HepG2 (cell line): ENCODE data around the gene CTNNA3. TPM values are rescaled to one million over a fixed set of nuclear protein-coding genes. Genes with fewer than 3 reads are reported as not detected.
A peak's percentile ranks its signal among the peaks of the same experiment; 100 is the strongest.

Experiments
- ATAC-seq: fragments of 200-7000 bp; cut with Tn5 transposase; 3 replicates; pipeline ENCODE4 v1.9.1; 2020; ENCODE audit warnings: mild to moderate bottlenecking, moderate library complexity
- BruUV-seq: library from RNA; stranded (reverse); fragments of 400-500 nt; replicated peaks from 2 replicates; lab custom pipeline; 2021; lab: Mats Ljungman, UMichigan
- CTCF ChIA-PET: fragments of 300-600 bp; formaldehyde crosslinking; extraction: SDS; loops from one replicate; lab custom pipeline; 2021; ENCODE audit warnings: low total read pairs, inconsistent platforms, low intra/inter-chr PET ratio; lab: Yijun Ruan, JAX
- POLR2A ChIA-PET: fragments of 350-600 bp; sonication (Branson Sonifier 250); formaldehyde crosslinking; loops from one replicate; lab custom pipeline; 2020; ENCODE audit warnings: antibody characterized with exemption, inconsistent platforms; lab: Yijun Ruan, JAX
- DNase-seq: peaks from one replicate; pipeline ENCODE4 v3.0.0-alpha.2; 2015; ENCODE audit warnings: low spot score
- FAIRE-seq: peaks from 3 replicates; lab custom pipeline; 2011; peaks lifted over from hg19 to GRCh38; lab: Jason Lieb, UNC
- H2AFZ ChIP-seq: one replicate; pipeline ENCODE4 v1.6.1; 2011; ENCODE audit warnings: low read length, inconsistent platforms
- H3K27ac ChIP-seq: fragments of 300-600 bp; 3 replicates; pipeline ENCODE4 v1.8.0; 2011; ENCODE audit warnings: mixed run types, mild to moderate bottlenecking, mixed read lengths, low read length, inconsistent platforms; ENCODE audit not compliant: insufficient read depth; ENCODE audit errors: extremely low read length
- H3K27me3 ChIP-seq, 2 experiments: fragments of 200-600 bp in 1 of 2; 2 replicates in 1 of 2; 3 replicates in 1 of 2; pipeline versions ENCODE4 v1.6.0 to v1.8.0; 2011; ENCODE audit warnings: low read length in 2 of 2, mild to moderate bottlenecking in 2 of 2, moderate library complexity in 2 of 2, inconsistent platforms in 1 of 2; ENCODE audit not compliant: insufficient read depth in 2 of 2, control insufficient read depth in 1 of 2
- H3K36me3 ChIP-seq, 2 experiments: fragments of 200-600 bp in 1 of 2; replicated peaks in 1 of 2; 2 replicates in 1 of 2; 3 replicates in 1 of 2; pipeline versions ENCODE4 v1.5.1 to v1.8.0; 2011; ENCODE audit warnings: low read length in 2 of 2, inconsistent platforms in 1 of 2; ENCODE audit not compliant: insufficient read depth in 2 of 2, control insufficient read depth in 1 of 2
- H3K4me1 ChIP-seq: 2 replicates; pipeline ENCODE4 v1.5.1; 2012; ENCODE audit warnings: low read length, inconsistent platforms; ENCODE audit not compliant: insufficient read depth
- H3K4me2 ChIP-seq: 2 replicates; pipeline ENCODE4 v1.6.0; 2011; ENCODE audit warnings: low read depth, low read length, inconsistent platforms
- H3K4me3 ChIP-seq, 3 experiments: fragments of 200-600 bp in 1 of 3; sonication (generic), shearing (Covaris generic) in 1 of 3; replicated peaks in 1 of 3; 2 replicates each; pipeline ENCODE4 v1.5.1; 2011 to 2016; ENCODE audit warnings: low read length in 3 of 3, inconsistent platforms in 2 of 3, low read depth in 2 of 3, mild to moderate bottlenecking in 2 of 3, control low read depth in 1 of 3, mixed read lengths in 1 of 3; ENCODE audit not compliant: insufficient read depth in 1 of 3
- H3K79me2 ChIP-seq: one replicate; pipeline ENCODE4 v1.6.1; 2011; ENCODE audit warnings: low read length, inconsistent platforms; ENCODE audit not compliant: insufficient read depth
- H3K9ac ChIP-seq: 2 replicates; pipeline ENCODE4 v1.6.0; 2011; ENCODE audit warnings: mild to moderate bottlenecking, low read depth, low read length, inconsistent platforms; ENCODE audit not compliant: insufficient read depth
- H3K9me3 ChIP-seq: 2 replicates; pipeline ENCODE4 v1.5.1; 2012; ENCODE audit warnings: mild to moderate bottlenecking, low read length
- H4K20me1 ChIP-seq: 2 replicates; pipeline ENCODE4 v1.6.0; 2011; ENCODE audit warnings: inconsistent platforms, mild to moderate bottlenecking, low read length, moderate library complexity; ENCODE audit not compliant: insufficient read depth
- ATF5 ChIP-seq: sonication (generic); formaldehyde crosslinking; IDR thresholded peaks from 2 replicates; pipeline ENCODE4 v1.4.0; 2020; ENCODE audit warnings: mild to moderate bottlenecking, low read depth, missing genetic modification reagents
- CCDC6 ChIP-seq: sonication (generic); formaldehyde crosslinking; IDR thresholded peaks from 2 replicates; pipeline ENCODE4 v1.8.1; 2022; ENCODE audit warnings: mild to moderate bottlenecking, missing genetic modification reagents, moderate library complexity
- CTCF ChIP-seq: sonication (generic); formaldehyde crosslinking; IDR thresholded peaks from 2 replicates; pipeline ENCODE4 v1.5.0; 2020; ENCODE audit warnings: mild to moderate bottlenecking, missing genetic modification reagents, moderate library complexity
- GATA4 ChIP-seq: sonication (generic); IDR thresholded peaks from 2 replicates; pipeline ENCODE4 v1.6.1; 2016; ENCODE audit warnings: antibody characterized with exemption, low read depth, borderline replicate concordance
- HCFC1 ChIP-seq: fragments of 150-350 bp; IDR thresholded peaks from 2 replicates; pipeline ENCODE4 v1.6.1; 2014; ENCODE audit warnings: low read depth, low read length
- HMGA1 ChIP-seq: sonication (generic); formaldehyde crosslinking; conservative IDR thresholded peaks from 2 replicates; pipeline ENCODE4 v1.4.0; 2020; ENCODE audit warnings: missing genetic modification reagents
- HNRNPL ChIP-seq: fragments of 200-400 bp; formaldehyde crosslinking; IDR thresholded peaks from 2 replicates; pipeline ENCODE4 v1.6.1; 2017; ENCODE audit warnings: mild to moderate bottlenecking, low read depth, low read length
- KDM2A ChIP-seq: sonication (generic); formaldehyde crosslinking; IDR thresholded peaks from 2 replicates; pipeline ENCODE4 v1.4.0; 2020; ENCODE audit warnings: low read depth, missing genetic modification reagents, borderline replicate concordance
- SMC3 ChIP-seq: IDR thresholded peaks from 2 replicates; pipeline ENCODE4 v1.6.1; 2011; ENCODE audit warnings: low read length, improper control_type of control experiment
- SOX6 ChIP-seq, 2 experiments: fragments of 450-650 bp in 1 of 2; sonication (generic) in 1 of 2; formaldehyde crosslinking in 1 of 2; IDR thresholded peaks; 2 replicates each; pipeline versions ENCODE4 v1.4.0 to v1.6.1; 2017 to 2020; ENCODE audit warnings: antibody characterized with exemption in 1 of 2, mild to moderate bottlenecking in 1 of 2, missing genetic modification reagents in 1 of 2
- SRF ChIP-seq: IDR thresholded peaks from 2 replicates; pipeline ENCODE4 v1.6.1; 2011; ENCODE audit warnings: mild to moderate bottlenecking, low read depth, low read length, moderate library complexity
- STAG1 ChIP-seq: sonication (generic); formaldehyde crosslinking; IDR thresholded peaks from 2 replicates; pipeline ENCODE4 v1.4.0; 2020; ENCODE audit warnings: missing genetic modification reagents
- TGIF2 ChIP-seq: IDR thresholded peaks from 2 replicates; pipeline ENCODE4 v1.6.1; 2016; ENCODE audit warnings: control low read depth, missing compliant biosample characterization
- ZMYM2 ChIP-seq: sonication (generic); formaldehyde crosslinking; IDR thresholded peaks from 2 replicates; pipeline ENCODE4 v1.8.0; 2022; ENCODE audit warnings: mild to moderate bottlenecking, missing genetic modification reagents
- ZNF34 ChIP-seq: sonication (generic); formaldehyde crosslinking; IDR thresholded peaks from 2 replicates; pipeline ENCODE4 v1.4.0; 2020; ENCODE audit warnings: mild to moderate bottlenecking, missing genetic modification reagents, borderline replicate concordance
- ZNF646 ChIP-seq: sonication (generic); formaldehyde crosslinking; IDR thresholded peaks from 2 replicates; pipeline ENCODE4 v1.9.0; 2021; ENCODE audit warnings: mild to moderate bottlenecking, missing genetic modification reagents
- ZNF841 ChIP-seq: sonication (generic); formaldehyde crosslinking; IDR thresholded peaks from 2 replicates; pipeline ENCODE4 v1.8.1; 2023; ENCODE audit warnings: missing genetic modification reagents, borderline replicate concordance
- WGBS: methylation state at CpG from one replicate; pipeline ENCODE4 v1.1.6; 2017; ENCODE audit warnings: low lambda C conversion rate; 5-methylcytosine and 5-hydroxymethylcytosine counted together
- in situ Hi-C: cut with HindIII; loops from 2 replicates; pipeline ENCODE4 v1.10.0; 2017; ENCODE audit warnings: low pct_unique_long_range_greater_than_20kb; ENCODE audit not compliant: extremely low pct_ligation_motif_present
- intact Hi-C: fragments of 100-400 bp; cut with micrococcal nuclease; formaldehyde crosslinking; loops from one replicate; pipeline ENCODE4 v1.10.0; 2022; ENCODE audit not compliant: unreplicated experiment
- polyA plus RNA-seq, 8 experiments: library from polyadenylated mRNA; depleted of rRNA in 3 of 8; stranded (reverse) in 7 of 8; unstranded in 1 of 8; fragments of >200 nt; fragmentation: Illumina TruSeq in 4 of 8; extraction: Trizol in 4 of 8; gene quantifications; 2 replicates each; pipeline versions ENCODE4 v1.2.1 to v1.2.3, GENCODE V29; 2011 to 2016; ENCODE audit warnings: low read depth in 4 of 8, missing spikeins in 1 of 8, mixed read lengths in 1 of 8; ENCODE audit not compliant: insufficient read depth in 1 of 8
- total RNA-seq, 5 experiments: library from RNA; depleted of rRNA; stranded (reverse); fragments of >200 nt; fragmentation: Illumina TruSeq; extraction: Trizol; gene quantifications; 2 replicates each; pipeline ENCODE4 v1.2.3, GENCODE V29; 2016; ENCODE audit warnings: low read depth in 1 of 5

CTNNA3 gene
- total and polyA plus RNA-seq, 2 of the 13 experiments (the other 11 are each of a cell fraction or from before 2014, with no cell fraction given): not detected

GRCh38 chr10:66931340-66931948 is 764.6 kb downstream of the CTNNA3 start:
- Histone ChIP-seq H3K27ac (no peak overlapping the region), H3K36me3 (no peaks in the 10 kb centered on the region), H2AFZ (no peak overlapping the region), H4K20me1 (no peaks in the 10 kb centered on the region), H3K79me2 (no peaks in the 10 kb centered on the region), H3K4me3 (no peak overlapping the region), H3K27me3 (peaks cover 2 to 10% of the 10 kb centered on the region in 2 experiments; a peak in 2 of 5 replicates), H3K4me2 (no peak overlapping the region), H3K9me3 (no peaks in the 10 kb centered on the region), H3K9ac (no peak overlapping the region), H3K4me1 (no peaks in the 10 kb centered on the region)
- POLR2A ChIA-PET: no interaction called here
- FAIRE-seq: peak; percentile 43
- peak; percentile 43 for DNase-seq
- in situ Hi-C loops: no loop called here
- WGBS: 7% methylated on average over 5 of the region's 5 CpGs
- ATAC-seq: peak; percentile 67
- intact Hi-C loops: loop anchor here (2.0 to 5.0 kb wide), 4 partner anchors 304 to 1954 kb away; no protein-coding TSS in a partner anchor
- no TSS peak for BruUV-seq
- CTCF ChIA-PET: no interaction called here
- TF ChIP-seq TGIF2 (no peak), SMC3 (peak; percentile 66), ATF5 (no peak), SOX6 (IDR thresholded peaks at IDR 0.05) (no peak), SOX6 (CRISPR knock-in tag; IDR thresholded peaks at IDR 0.05) (no peak), ZNF646 (CRISPR knock-in tag) (no peak), KDM2A (CRISPR knock-in tag) (no peak), SRF (no peak), GATA4 (no peak), STAG1 (CRISPR knock-in tag) (peak; percentile 88), CCDC6 (CRISPR knock-in tag) (no peak), ZMYM2 (no peak), ZNF841 (CRISPR knock-in tag) (no peak), ZNF34 (CRISPR knock-in tag) (no peak), CTCF (CRISPR knock-in tag) (peak; percentile 74), HNRNPL (no peak), HMGA1 (no peak), HCFC1 (no peak)
